ENCODE measurements around the gene PLPP2. TPM values are rescaled to one million over a fixed set of nuclear protein-coding genes. Genes with fewer than 3 reads are reported as not detected.

The PLPP2 gene
- total RNA-seq, 4 donors from 2014 or later: 1.6 to 13.7 (median 9.2) TPM

GRCh38 chr19:310141-310651, 19.0 kb upstream of the PLPP2 start:
- DNase-seq (ENCODE audit: low spot score) (no peak), ATAC-seq (ENCODE audit: low FRiP score) (no peak)
- TF ChIP-seq, protein P1, sequence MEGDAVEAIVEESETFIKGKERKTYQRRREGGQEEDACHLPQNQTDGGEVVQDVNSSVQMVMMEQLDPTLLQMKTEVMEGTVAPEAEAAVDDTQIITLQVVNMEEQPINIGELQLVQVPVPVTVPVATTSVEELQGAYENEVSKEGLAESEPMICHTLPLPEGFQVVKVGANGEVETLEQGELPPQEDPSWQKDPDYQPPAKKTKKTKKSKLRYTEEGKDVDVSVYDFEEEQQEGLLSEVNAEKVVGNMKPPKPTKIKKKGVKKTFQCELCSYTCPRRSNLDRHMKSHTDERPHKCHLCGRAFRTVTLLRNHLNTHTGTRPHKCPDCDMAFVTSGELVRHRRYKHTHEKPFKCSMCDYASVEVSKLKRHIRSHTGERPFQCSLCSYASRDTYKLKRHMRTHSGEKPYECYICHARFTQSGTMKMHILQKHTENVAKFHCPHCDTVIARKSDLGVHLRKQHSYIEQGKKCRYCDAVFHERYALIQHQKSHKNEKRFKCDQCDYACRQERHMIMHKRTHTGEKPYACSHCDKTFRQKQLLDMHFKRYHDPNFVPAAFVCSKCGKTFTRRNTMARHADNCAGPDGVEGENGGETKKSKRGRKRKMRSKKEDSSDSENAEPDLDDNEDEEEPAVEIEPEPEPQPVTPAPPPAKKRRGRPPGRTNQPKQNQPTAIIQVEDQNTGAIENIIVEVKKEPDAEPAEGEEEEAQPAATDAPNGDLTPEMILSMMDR (IDR thresholded peaks at IDR 0.05): no peak

- TF ChIP-seq, protein P1 (IDR thresholded peaks at IDR 0.05): no peak
- ATAC-seq (ENCODE audit: low FRiP score) (no peak), DNase-seq (ENCODE audit: low spot score) (no peak)
Observed at GRCh38 chr19:309206-309565, 18.0 kb upstream of the PLPP2 start.

DNA sequence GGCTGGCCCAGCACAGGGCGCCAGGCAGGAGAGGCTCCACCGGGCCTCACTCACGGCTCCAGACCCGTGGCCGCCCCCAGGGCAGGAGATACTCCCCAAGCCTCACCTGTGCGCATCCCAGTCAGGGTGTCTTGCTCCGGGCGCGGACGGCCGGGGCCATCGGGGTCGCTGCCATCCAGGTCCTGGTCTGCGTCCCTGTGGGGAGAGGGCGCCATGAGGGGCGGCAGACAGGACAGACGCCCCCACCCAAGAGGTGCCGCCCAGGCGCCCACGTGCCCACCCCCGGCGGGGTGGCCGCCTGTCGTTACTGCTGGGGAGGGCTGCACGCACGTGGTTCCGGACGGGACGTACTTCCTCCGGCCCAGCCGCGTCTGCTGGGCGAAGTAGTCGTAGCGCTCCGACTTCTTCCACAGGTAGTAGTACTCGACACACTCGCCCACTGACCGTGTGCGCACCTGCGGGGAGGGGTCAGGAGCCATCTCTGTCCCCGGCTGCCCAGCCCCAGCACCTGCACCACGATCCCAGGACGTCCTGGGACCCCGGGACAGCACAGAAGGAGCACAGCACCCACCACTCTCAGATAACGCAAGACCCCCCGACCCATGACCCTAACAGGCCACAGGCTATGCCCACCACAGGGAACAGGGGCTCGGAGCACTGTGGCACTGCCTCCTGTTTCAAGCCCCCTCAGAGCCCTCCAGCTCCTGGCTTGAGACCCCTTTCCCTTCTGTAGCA, 17.4 kb upstream of the PLPP2 start:
- TF ChIP-seq, protein P1 (IDR thresholded peaks at IDR 0.05): no peak
- ATAC-seq (ENCODE audit: low FRiP score) (no peak), DNase-seq (ENCODE audit: low spot score) (no peak)

DNA sequence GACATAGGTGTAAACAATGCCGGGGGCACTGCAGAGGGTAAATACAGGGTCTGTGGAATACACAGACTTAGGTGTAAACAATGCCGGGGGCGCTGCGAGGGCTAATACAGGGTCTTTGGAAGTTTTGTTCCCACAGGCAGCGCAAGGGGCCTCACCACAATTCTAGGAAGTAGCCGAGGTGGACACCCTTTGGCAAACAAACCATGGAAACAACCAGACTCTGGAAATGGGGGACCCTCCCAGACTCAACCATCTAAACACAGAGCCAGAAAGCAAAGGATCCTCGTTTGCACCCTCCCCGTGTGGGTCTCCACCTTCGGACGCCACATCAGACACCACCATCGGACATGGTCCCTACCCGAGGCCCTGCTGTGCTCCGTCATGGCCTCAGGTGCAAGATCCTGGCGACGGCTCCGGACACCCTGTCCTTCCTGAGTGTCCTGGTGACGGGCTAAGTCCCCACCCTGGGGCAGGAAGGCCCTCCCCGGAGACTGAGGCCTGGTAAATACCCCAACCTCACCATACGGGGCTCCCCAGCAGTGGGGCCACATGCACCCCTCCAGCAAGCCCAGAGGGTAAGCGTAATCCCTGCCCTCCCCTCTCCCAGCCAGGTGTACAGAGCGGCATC, 16.7 kb upstream of the PLPP2 start:
- no peak for DNase-seq (ENCODE audit: low spot score)
- TF ChIP-seq, protein P1 (IDR thresholded peaks at IDR 0.05): no peak
- ATAC-seq (ENCODE audit: low FRiP score): no peak

DNA sequence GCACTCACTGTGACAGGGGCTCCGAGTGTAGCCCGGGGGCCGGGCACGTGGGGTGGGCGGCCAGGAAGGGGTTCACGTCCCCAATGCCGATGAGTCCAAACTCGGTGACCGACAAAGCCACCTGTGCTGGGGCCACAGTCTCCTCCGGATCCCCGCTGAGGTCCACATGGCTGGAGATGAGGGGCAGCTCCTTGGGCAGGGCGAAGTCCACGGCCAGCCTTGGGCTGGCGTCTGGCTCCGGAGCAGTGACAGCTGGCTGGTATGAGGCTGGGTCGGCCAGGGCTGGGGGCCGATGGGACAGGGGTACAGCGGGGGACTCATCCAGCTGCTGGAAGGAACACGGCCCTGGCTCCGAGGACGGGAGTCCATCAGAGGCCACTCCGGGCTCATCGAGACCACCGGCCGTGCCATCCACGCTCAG, 15.9 kb upstream of the PLPP2 start:
- TF ChIP-seq, protein P1 (IDR thresholded peaks at IDR 0.05): no peak
- DNase-seq (ENCODE audit: low spot score): no peak
- ATAC-seq (ENCODE audit: low FRiP score): no peak

DNA sequence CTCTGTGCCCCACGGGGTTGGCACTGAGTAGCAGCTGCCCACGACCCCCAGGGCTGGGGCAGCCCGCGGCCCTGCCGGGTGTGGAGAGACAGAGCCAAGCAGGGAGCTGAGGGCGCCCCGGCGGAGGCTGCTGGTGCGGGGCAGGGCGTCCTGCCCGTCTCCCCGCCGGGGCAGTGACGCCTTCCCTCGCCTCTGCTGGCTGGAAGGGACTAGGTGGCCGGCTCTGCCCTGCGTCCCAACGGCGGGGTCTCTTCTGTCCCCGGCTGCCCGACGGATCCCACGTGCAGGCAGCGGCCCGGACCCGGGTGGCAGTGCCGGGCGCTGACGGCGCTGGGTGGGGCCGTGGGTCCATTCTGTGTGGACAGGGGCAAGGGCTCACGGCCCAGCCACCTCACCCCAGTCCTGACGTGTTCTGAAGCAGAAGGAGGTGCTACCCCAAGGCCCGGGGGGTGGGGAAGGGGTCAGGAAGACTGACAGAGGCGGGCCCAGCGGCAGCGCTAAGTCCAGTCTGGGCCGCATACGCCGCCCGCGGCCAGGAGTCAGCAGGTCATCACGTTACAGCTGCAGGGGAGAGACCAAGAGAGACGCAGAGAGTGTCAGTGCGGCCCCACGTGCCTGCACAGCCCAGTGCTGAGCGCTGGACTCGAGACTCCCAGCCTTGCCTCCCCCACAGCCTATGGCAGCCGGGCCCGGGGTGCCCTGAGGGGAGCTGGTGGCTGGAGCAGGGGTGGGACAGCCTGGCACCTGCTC, 15.1 kb upstream of the PLPP2 start:
- DNase-seq (ENCODE audit: low spot score): no peak
- ATAC-seq (ENCODE audit: low FRiP score): no peak
- TF ChIP-seq, protein P1 (IDR thresholded peaks at IDR 0.05): no peak
